ENCODE data around the gene DMRTC2. TPM values are rescaled to one million over a fixed set of nuclear protein-coding genes. Genes with fewer than 3 reads are reported as not detected.

Gene DMRTC2
- total and polyA plus RNA-seq, 9 of the 15 experiments (the other 6 are each of a cell fraction or from before 2014, with no cell fraction given): 0.03 TPM; not detected in 8

- H3K4me1 ChIP-seq (replicated peaks in 1 of 2; ENCODE audit: control insufficient read depth in 2 of 2, insufficient read depth in 2 of 2, low read length in 2 of 2): peaks cover 25 to 30% of the 10 kb centered on the region in 2 experiments
- WGBS (ENCODE audit: insufficient coverage, low coverage, missing lambda C conversion rate): 3% methylated on average over 40 of the region's 45 CpGs
- ChIA-PET CTCF (ENCODE audit: low intra/inter-chr PET ratio) (interaction anchor here (1.7 kb wide), 1 partner anchor 98 kb away, joined by 10 read pairs; the partner anchor contains the start of gene RABAC1), POLR2A (interaction anchor here (0.7 to 3.1 kb wide), 19 partner anchors 9 to 203 kb away, joined by 3 to 54 read pairs (median 6); partner anchors contain the start of genes DMRTC2, LYPD4 and RABAC1)
- DNase-seq (ENCODE audit: extremely low read depth in 1 of 4, low spot score in 3 of 4): no peak
- H3K79me2 ChIP-seq (ENCODE audit: control insufficient read depth, insufficient read depth, low read length): peaks cover 58% of the 10 kb centered on the region
- no peaks in the 10 kb centered on the region for H3K27me3 ChIP-seq (ENCODE audit: control insufficient read depth in 2 of 2, insufficient read depth in 2 of 2, low read length in 2 of 2)
- peak overlapping the region; percentile 95 for H3K4me2 ChIP-seq (ENCODE audit: insufficient read depth, low read length)
- intact Hi-C loops (cut with micrococcal nuclease) (loop anchor here (2.0 kb wide), 1 partner anchor 18 kb away; no protein-coding TSS in a partner anchor), in situ Hi-C loops (cut with MboI) (no loop called here)
- H3K9me3 ChIP-seq (replicated peaks; ENCODE audit: control insufficient read depth, insufficient read depth, low read depth, low read length): no peaks in the 10 kb centered on the region
- no peak for FAIRE-seq
- H2AFZ ChIP-seq (ENCODE audit: low read depth, low read length): no peak overlapping the region
- H4K20me1 ChIP-seq (replicated peaks; ENCODE audit: control insufficient read depth, insufficient read depth, low read length): peaks cover 34% of the 10 kb centered on the region
- peaks cover 8% of the 10 kb centered on the region for H3K9me1 ChIP-seq (ENCODE audit: control insufficient read depth, insufficient read depth, low read length)
- no peak for ATAC-seq
- H3K36me3 ChIP-seq (ENCODE audit: control insufficient read depth, insufficient read depth, low read length): peaks cover 52% of the 10 kb centered on the region
- peak overlapping the region; percentile 97 to 100 for H3K9ac ChIP-seq (ENCODE audit: insufficient read depth in 1 of 2, low read depth in 2 of 2, low read length in 2 of 2)
- H3K27ac ChIP-seq (ENCODE audit: extremely low read depth, low read depth, low read length): peak overlapping the region; percentile 99
- BruUV-seq (replicated peaks): no TSS peak
- peak overlapping the region; percentile 93 for H3K4me3 ChIP-seq
- TF ChIP-seq ZNF830 (CRISPR knock-in tag; IDR thresholded peaks at IDR 0.05) (0 out of 2 replicates have a peak, but pooled peaks have one; percentile 84), RBFOX2 (IDR thresholded peaks at IDR 0.05; ENCODE audit: low read depth, low read length) (peak; percentile 88), SRSF3 (IDR thresholded peaks at IDR 0.05; ENCODE audit: insufficient read depth, low read length) (0 out of 2 replicates have a peak, but pooled peaks have one; percentile 44), ZBTB26 (CRISPR knock-in tag; IDR thresholded peaks at IDR 0.05) (no peak), TBL1XR1 (IDR thresholded peaks at IDR 0.05; ENCODE audit: low read length in 2 of 2) (0 out of 4 replicates have a peak, but pooled peaks of 1 of the 2 experiments have one; percentile 29), MAX (CRISPR knock-in tag; IDR thresholded peaks at IDR 0.05) (peak; percentile 2), ZC3H4 (CRISPR knock-in tag; IDR thresholded peaks at IDR 0.05; ENCODE audit: borderline replicate concordance) (0 out of 2 replicates have a peak, but pooled peaks have one; percentile 62), HDGF (IDR thresholded peaks at IDR 0.05) (0 out of 2 replicates have a peak, but pooled peaks have one; percentile 13), SNRNP70 (optimal IDR thresholded peaks at IDR 0.05; ENCODE audit: low read depth, low read length) (peak; percentile 73), GTF2E2 (tag; IDR thresholded peaks at IDR 0.05) (0 out of 2 replicates have a peak, but pooled peaks have one; percentile 81), MNT (conservative IDR thresholded peaks at IDR 0.05) (no peak), POLR2G (IDR thresholded peaks at IDR 0.05; ENCODE audit: low read depth, low read length) (peak; percentile 72), FOXK1 (CRISPR knock-in tag; IDR thresholded peaks at IDR 0.05; ENCODE audit: borderline replicate concordance) (0 out of 2 replicates have a peak, but pooled peaks have one; percentile 57), STAT6 (CRISPR knock-in tag; IDR thresholded peaks at IDR 0.05) (0 out of 2 replicates have a peak, but pooled peaks have one; percentile 23), ZFX (CRISPR knock-in tag; IDR thresholded peaks at IDR 0.05) (peak; percentile 20)
Measured at GRCh38 chr19:41860419-41861115, 15.7 kb downstream of the DMRTC2 start.
